Stimulated activated CD4-positive, alpha-beta T cell treated with anti-CD3 and anti-CD28 coated beads, Interleukin-15, amount 100 ng/mL, for 1 hour (primary cell): ENCODE measurements around the gene OR2AT4.

Experiments used
- DNase-seq, 2 donors: peaks; one replicate each; pipeline ENCODE4 v3.0.0-alpha.2; 2020; ENCODE audit warnings: low read depth in 1 of 2, low spot score in 1 of 2

OR2AT4 gene

GRCh38 chr11:75031771-75032549, 64.7 kb downstream of the OR2AT4 start:
- DNase-seq, result peak; percentile 17 to 49
